ENCODE measurements around the gene GLG1.

Gene GLG1

DNA sequence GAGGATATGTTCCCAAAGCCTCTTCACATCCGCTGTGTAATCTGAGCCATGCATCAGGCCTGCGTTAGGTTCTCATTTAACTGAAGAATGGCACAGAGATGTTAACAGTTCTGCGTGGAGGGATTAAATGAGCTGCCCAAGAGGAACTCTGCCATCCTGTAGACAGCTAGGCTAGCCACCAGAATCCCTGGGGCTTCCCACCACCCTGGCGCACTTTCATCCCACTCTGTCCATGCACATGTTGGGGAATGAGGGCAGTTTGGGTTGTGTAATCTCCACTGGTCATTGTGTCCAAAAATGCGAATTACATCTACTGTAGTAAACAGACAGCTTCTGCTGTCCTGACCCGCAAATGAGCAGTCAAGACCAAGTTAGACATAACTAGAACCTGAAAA, 1.0 kb upstream of the GLG1 start:
- no peak for ATAC-seq
- TF ChIP-seq OSR1 (CRISPR knock-in tag; IDR thresholded peaks at IDR 0.05), result no peak
- TF ChIP-seq, protein P1, sequence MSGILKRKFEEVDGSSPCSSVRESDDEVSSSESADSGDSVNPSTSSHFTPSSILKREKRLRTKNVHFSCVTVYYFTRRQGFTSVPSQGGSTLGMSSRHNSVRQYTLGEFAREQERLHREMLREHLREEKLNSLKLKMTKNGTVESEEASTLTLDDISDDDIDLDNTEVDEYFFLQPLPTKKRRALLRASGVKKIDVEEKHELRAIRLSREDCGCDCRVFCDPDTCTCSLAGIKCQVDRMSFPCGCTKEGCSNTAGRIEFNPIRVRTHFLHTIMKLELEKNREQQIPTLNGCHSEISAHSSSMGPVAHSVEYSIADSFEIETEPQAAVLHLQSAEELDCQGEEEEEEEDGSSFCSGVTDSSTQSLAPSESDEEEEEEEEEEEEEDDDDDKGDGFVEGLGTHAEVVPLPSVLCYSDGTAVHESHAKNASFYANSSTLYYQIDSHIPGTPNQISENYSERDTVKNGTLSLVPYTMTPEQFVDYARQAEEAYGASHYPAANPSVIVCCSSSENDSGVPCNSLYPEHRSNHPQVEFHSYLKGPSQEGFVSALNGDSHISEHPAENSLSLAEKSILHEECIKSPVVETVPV (CRISPR knock-in tag; IDR thresholded peaks at IDR 0.05), result no peak

DNA sequence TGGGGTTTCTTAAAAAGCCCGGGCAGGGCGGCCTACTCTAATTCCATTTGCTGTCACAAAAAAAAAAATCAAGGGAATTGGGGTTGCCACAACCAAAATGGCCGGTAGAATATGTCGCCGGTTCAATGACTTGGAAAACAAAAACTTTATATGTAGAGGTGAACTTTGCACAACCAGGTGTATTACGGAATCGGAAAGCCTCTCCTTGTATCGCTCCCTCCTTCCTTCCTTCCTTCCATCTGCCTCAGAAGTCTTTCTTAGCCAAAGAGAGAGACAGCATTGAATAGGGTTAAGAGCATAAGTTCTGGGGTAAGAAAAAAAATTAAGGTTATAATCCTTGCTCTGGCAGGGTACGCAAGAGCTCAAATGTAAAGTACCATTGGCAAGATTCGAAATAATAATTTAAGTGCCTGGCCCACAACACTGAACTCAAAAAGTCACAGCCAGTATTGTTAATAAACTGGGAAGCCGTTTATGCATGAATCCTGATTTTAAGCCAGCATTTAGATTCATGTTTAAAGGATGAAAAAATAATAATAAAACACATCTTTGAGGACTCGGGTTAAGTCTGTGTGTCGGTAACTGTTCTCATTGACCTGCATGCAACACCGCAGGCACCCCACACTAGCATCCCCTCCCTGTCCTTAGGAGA, 522 bp upstream of the GLG1 start:
- TF ChIP-seq OSR1 (CRISPR knock-in tag; IDR thresholded peaks at IDR 0.05) (no peak), GLIS3 (CRISPR knock-in tag; IDR thresholded peaks at IDR 0.05) (no peak)
- ATAC-seq, result no peak

DNA sequence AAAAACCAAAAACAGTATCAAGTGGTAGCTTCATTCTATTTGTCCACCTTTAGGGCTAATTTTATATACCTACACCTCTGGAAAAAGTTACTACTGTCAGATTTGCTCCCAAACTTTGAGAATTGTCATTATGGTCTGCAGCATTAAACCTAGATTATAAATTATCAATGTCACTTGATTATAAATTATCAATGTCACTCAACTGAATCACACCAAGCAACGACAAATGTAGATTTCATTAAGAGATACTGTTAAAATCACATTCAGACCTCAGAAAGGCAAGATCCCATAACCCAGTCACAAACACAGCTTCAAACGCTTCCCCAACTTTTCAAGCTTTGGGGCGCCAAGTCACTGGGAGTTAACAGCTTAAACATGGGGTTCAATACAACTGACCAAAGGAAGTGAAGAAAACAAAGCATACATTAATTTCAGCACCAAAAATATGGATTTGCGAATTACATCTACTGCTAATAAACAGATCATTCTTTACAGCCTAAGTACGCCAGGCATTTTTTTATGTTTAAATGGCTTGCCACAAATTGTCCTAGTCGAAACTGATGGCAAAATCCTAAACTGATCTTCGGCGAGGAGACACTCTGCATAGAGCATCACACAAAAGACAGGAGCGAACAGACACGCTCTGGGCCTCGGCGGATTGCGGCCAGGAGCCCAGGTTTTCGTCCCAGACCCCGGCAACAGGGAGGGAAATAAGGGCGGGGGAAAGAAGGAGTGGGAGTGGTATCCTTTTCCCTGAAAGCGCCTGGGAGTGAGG, 981 bp downstream of the GLG1 start:
- TF ChIP-seq, protein P2, sequence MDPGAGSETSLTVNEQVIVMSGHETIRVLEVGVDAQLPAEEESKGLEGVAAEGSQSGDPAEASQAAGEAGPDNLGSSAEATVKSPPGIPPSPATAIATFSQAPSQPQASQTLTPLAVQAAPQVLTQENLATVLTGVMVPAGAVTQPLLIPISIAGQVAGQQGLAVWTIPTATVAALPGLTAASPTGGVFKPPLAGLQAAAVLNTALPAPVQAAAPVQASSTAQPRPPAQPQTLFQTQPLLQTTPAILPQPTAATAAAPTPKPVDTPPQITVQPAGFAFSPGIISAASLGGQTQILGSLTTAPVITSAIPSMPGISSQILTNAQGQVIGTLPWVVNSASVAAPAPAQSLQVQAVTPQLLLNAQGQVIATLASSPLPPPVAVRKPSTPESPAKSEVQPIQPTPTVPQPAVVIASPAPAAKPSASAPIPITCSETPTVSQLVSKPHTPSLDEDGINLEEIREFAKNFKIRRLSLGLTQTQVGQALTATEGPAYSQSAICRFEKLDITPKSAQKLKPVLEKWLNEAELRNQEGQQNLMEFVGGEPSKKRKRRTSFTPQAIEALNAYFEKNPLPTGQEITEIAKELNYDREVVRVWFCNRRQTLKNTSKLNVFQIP (CRISPR knock-in tag; IDR thresholded peaks at IDR 0.05; ENCODE audit: borderline replicate concordance, low read depth), result no peak
- TF ChIP-seq SNAI2 (CRISPR knock-in tag; IDR thresholded peaks at IDR 0.05) (no peak), ZFP30 (CRISPR knock-in tag; IDR thresholded peaks at IDR 0.05) (no peak), ZFP3 (CRISPR knock-in tag; IDR thresholded peaks at IDR 0.05) (no peak), PPARA (CRISPR knock-in tag; IDR thresholded peaks at IDR 0.05; ENCODE audit: borderline replicate concordance) (no peak), ESRRG (CRISPR knock-in tag; IDR thresholded peaks at IDR 0.05) (no peak)
- TF ChIP-seq, protein P3, sequence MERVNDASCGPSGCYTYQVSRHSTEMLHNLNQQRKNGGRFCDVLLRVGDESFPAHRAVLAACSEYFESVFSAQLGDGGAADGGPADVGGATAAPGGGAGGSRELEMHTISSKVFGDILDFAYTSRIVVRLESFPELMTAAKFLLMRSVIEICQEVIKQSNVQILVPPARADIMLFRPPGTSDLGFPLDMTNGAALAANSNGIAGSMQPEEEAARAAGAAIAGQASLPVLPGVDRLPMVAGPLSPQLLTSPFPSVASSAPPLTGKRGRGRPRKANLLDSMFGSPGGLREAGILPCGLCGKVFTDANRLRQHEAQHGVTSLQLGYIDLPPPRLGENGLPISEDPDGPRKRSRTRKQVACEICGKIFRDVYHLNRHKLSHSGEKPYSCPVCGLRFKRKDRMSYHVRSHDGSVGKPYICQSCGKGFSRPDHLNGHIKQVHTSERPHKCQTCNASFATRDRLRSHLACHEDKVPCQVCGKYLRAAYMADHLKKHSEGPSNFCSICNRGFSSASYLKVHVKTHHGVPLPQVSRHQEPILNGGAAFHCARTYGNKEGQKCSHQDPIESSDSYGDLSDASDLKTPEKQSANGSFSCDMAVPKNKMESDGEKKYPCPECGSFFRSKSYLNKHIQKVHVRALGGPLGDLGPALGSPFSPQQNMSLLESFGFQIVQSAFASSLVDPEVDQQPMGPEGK (CRISPR knock-in tag; IDR thresholded peaks at IDR 0.05; ENCODE audit: borderline replicate concordance), result no peak
- ATAC-seq, result peak; percentile 41

DNA sequence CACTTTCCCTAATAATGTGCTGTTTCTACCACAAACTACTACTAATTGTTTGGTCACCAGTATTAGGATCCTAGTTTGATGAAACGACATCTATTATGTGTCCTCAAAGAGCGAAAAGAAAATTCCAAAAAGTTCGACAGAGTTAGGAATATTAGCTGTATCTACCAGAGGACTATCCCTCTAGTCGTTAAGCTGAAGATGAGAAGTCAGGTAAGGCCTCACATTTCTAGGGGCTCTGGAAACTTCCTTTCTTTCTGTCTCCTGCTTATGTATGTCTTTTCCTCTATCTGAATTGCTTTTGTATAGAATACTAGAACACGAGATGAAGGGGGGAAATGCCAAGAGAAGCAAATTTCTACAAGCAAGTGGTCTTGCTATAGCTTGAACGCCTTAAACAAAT, 1.6 kb downstream of the GLG1 start:
- no peak for ATAC-seq
- TF ChIP-seq ZNF70 (CRISPR knock-in tag; IDR thresholded peaks at IDR 0.05) (no peak), ZC3H10 (CRISPR knock-in tag; IDR thresholded peaks at IDR 0.05) (no peak), ZNF565 (CRISPR knock-in tag; conservative IDR thresholded peaks at IDR 0.05; ENCODE audit: low read depth) (no peak), PPARA (CRISPR knock-in tag; IDR thresholded peaks at IDR 0.05; ENCODE audit: borderline replicate concordance) (no peak), TOX (CRISPR knock-in tag; IDR thresholded peaks at IDR 0.05; ENCODE audit: borderline replicate concordance) (no peak), BACH2 (CRISPR knock-in tag; IDR thresholded peaks at IDR 0.05; ENCODE audit: borderline replicate concordance) (no peak), ESRRG (CRISPR knock-in tag; IDR thresholded peaks at IDR 0.05) (no peak), ZFP30 (CRISPR knock-in tag; IDR thresholded peaks at IDR 0.05) (no peak), ISL1 (CRISPR knock-in tag; IDR thresholded peaks at IDR 0.05) (no peak), CSDC2 (CRISPR knock-in tag; IDR thresholded peaks at IDR 0.05) (no peak), SNAI2 (CRISPR knock-in tag; IDR thresholded peaks at IDR 0.05) (no peak), OSR1 (CRISPR knock-in tag; IDR thresholded peaks at IDR 0.05) (no peak), RARB (CRISPR knock-in tag; IDR thresholded peaks at IDR 0.05) (no peak), ZNF8 (CRISPR knock-in tag; IDR thresholded peaks at IDR 0.05) (no peak), TCF4 (CRISPR knock-in tag; IDR thresholded peaks at IDR 0.05; ENCODE audit: borderline replicate concordance) (no peak), ARNTL (CRISPR knock-in tag; IDR thresholded peaks at IDR 0.05; ENCODE audit: borderline replicate concordance, low read depth) (no peak)
- TF ChIP-seq, protein P4, sequence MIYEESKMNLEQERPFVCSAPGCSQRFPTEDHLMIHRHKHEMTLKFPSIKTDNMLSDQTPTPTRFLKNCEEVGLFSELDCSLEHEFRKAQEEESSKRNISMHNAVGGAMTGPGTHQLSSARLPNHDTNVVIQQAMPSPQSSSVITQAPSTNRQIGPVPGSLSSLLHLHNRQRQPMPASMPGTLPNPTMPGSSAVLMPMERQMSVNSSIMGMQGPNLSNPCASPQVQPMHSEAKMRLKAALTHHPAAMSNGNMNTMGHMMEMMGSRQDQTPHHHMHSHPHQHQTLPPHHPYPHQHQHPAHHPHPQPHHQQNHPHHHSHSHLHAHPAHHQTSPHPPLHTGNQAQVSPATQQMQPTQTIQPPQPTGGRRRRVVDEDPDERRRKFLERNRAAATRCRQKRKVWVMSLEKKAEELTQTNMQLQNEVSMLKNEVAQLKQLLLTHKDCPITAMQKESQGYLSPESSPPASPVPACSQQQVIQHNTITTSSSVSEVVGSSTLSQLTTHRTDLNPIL (CRISPR knock-in tag; IDR thresholded peaks at IDR 0.05; ENCODE audit: low read depth), result no peak
- TF ChIP-seq, protein P2 (CRISPR knock-in tag; IDR thresholded peaks at IDR 0.05; ENCODE audit: borderline replicate concordance, low read depth), result no peak
- TF ChIP-seq, protein P3 (CRISPR knock-in tag; IDR thresholded peaks at IDR 0.05; ENCODE audit: borderline replicate concordance), result no peak

All from SK-N-SH treated with all-trans-retinoic acid at 6 μM for 48 hours (cell line).